Lower lobe of right lung (tissue), 2 donors: ENCODE results near the gene MZT1. TPM values are rescaled to one million over a fixed set of nuclear protein-coding genes. Genes with fewer than 3 reads are reported as not detected.

Source experiments
- ATAC-seq, 2 donors: fragments of 200-7000 bp; cut with Tn5 transposase; one replicate each; pipeline ENCODE4 v1.9.1; 2020 to 2022; ENCODE audit warnings: mild to moderate bottlenecking in 2 of 2, moderate library complexity in 2 of 2
- DNase-seq: peaks from one replicate; pipeline ENCODE4 v3.0.0-alpha.2; 2020
- H3K27ac ChIP-seq: fragments of 200-600 bp; one replicate; pipeline ENCODE4 v1.8.0; 2022
- H3K27me3 ChIP-seq: fragments of 200-600 bp; one replicate; pipeline ENCODE4 v1.8.0; 2022; ENCODE audit warnings: low read depth
- H3K36me3 ChIP-seq: fragments of 200-600 bp; one replicate; pipeline ENCODE4 v1.8.0; 2022; ENCODE audit warnings: mild to moderate bottlenecking
- H3K4me1 ChIP-seq: fragments of 200-600 bp; one replicate; pipeline ENCODE4 v1.8.0; 2022
- H3K4me3 ChIP-seq: fragments of 200-600 bp; one replicate; pipeline ENCODE4 v1.8.0; 2022; ENCODE audit warnings: mild to moderate bottlenecking
- H3K9me3 ChIP-seq: fragments of 200-600 bp; one replicate; pipeline ENCODE4 v1.8.0; 2022
- intact Hi-C: fragments of 100-400 bp; cut with DNase I; formaldehyde crosslinking; loops from one replicate; pipeline ENCODE4 v1.11.0; 2022
- long read RNA-seq: library from polyadenylated mRNA; unstranded; transcript quantifications from one replicate; pipeline ENCODE4 v2.0.0, GENCODE V29; 2021
- total RNA-seq: library from RNA; stranded (reverse); fragmentation: NEBNext Ultra II Directional; extraction: Animal tissue kit (Norgen Biotek cat#: 25700); gene quantifications from one replicate; pipeline ENCODE4 v1.2.1, GENCODE V29; 2021
- TF ChIP-seq, protein P1 (sequence below): fragments of 200-600 bp; IDR thresholded peaks from one replicate; pipeline ENCODE4 v1.8.0; 2022; ENCODE audit warnings: antibody characterized with exemption, mild to moderate bottlenecking
- donor health status: DM: no; HTN: yes; CAD: no; lungs with severe emphysema.

MZT1 gene
- 8.9 TPM for total RNA-seq
- long read RNA-seq, transcript MZT1-201 (3 exons, 2,299 nt) = major isoform, 19 of 21 reads
- long read RNA-seq, partial matches to known transcripts = 0 of 21 reads
- long read RNA-seq, other reads (novel, unspliced or antisense) = 2 of 21 reads

DNA sequence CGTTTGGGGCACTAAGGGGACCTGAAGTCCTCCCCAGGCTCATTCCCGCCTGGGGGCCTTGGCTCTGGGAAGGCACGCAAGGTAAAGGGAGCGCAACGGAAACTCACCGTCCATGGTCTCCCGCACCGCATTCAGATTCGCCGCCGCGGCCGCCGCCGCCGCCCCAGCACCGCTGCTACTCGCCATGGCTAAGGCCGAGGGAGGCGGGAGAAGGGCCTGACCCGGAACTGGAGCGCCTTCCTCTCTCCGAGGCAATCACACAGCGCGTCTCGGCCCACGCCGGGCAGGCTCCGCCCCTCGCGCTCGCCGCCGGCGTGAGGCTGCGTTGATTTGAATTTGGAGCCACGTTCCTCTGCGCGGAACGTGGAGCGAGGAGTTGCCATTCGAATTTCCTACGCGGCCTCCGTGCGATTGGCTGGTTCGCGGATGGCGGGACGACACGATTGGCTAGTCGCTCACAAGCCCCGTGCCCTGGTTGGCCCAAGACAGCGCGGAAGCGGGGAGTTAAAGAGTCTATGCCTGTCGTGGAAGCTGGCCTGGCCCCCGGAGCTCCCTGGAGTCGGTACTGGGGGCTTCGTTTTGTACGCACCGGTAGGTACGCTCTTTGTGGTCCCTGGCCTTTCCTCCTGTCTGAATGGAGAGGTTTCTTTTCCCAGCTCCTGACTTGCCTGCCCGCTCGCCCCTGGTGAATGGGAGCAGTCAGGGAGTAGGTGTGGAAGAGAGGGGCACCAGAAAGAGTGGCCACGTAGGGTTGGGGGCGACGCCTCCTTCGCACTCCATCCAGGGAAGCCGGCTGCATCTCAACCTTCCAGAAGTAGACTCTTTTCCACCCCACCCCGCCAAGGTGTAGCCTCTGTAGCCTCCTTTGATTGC is at the start of gene MZT1, which contains the start of gene BORA:
MZT1 (minus strand) TSS at position 213 of the 873 bp plus-strand sequence; CDS start at position 186, 27 bp downstream.
BORA (plus strand) TSS at position 507 of the 873 bp plus-strand sequence. CDS start 1,018 bp downstream, outside the sequence.
- ATAC-seq = peak; percentile 99 to 100
- H3K4me1 ChIP-seq = peaks cover 18% of the 10 kb centered on the region
- H3K27me3 ChIP-seq = no peaks in the 10 kb centered on the region
- H3K27ac ChIP-seq = peak within 1 kb of the TSS; percentile 84
- DNase-seq = peak; percentile 97
- H3K4me3 ChIP-seq = peak within 1 kb of the TSS; percentile 98
- intact Hi-C loops = no loop called here
- no peaks in the 10 kb centered on the region for H3K9me3 ChIP-seq
- TF ChIP-seq, protein P1, sequence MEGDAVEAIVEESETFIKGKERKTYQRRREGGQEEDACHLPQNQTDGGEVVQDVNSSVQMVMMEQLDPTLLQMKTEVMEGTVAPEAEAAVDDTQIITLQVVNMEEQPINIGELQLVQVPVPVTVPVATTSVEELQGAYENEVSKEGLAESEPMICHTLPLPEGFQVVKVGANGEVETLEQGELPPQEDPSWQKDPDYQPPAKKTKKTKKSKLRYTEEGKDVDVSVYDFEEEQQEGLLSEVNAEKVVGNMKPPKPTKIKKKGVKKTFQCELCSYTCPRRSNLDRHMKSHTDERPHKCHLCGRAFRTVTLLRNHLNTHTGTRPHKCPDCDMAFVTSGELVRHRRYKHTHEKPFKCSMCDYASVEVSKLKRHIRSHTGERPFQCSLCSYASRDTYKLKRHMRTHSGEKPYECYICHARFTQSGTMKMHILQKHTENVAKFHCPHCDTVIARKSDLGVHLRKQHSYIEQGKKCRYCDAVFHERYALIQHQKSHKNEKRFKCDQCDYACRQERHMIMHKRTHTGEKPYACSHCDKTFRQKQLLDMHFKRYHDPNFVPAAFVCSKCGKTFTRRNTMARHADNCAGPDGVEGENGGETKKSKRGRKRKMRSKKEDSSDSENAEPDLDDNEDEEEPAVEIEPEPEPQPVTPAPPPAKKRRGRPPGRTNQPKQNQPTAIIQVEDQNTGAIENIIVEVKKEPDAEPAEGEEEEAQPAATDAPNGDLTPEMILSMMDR = no peak
- H3K36me3 ChIP-seq = no peaks in the 10 kb centered on the region

DNA sequence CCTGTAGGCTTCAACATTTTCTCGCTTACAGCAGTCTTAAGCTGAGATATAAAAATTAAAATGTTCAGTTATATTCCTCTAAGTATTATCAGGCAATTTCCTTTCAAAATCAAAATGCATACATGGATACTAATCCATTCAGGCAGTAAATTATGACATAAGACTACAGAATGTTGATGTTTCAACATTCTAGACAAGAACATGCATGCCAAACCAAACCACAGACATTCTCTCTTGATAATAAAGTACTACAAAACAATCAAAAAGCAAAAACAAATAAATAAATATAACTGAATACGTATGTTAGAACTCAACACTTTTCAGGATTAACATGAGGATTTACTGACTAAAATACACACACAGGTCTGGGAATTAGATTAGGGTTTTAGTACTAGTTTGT is 46.6 kb upstream of the MZT1 start:
- ATAC-seq (no peak), DNase-seq (no peak)
- TF ChIP-seq, protein P1 = no peak
- H3K4me1 ChIP-seq = peaks cover 4% of the 10 kb centered on the region
- H3K27ac ChIP-seq = no peak overlapping the region
- intact Hi-C loops = no loop called here
- peaks cover 95% of the 10 kb centered on the region for H3K36me3 ChIP-seq
- H3K9me3 ChIP-seq = no peaks in the 10 kb centered on the region
- no peaks in the 10 kb centered on the region for H3K27me3 ChIP-seq
- no peak overlapping the region for H3K4me3 ChIP-seq

GRCh38 chr13:72763411-72763810 is 36.0 kb upstream of the MZT1 start:
- H3K27me3 ChIP-seq = no peaks in the 10 kb centered on the region
- H3K4me1 ChIP-seq = no peaks in the 10 kb centered on the region
- H3K27ac ChIP-seq = no peak overlapping the region
- peaks cover 100% of the 10 kb centered on the region for H3K36me3 ChIP-seq
- intact Hi-C loops = no loop called here
- ATAC-seq (no peak), DNase-seq (no peak)
- no peaks in the 10 kb centered on the region for H3K9me3 ChIP-seq
- TF ChIP-seq, protein P1 = no peak
- H3K4me3 ChIP-seq = no peak overlapping the region

DNA sequence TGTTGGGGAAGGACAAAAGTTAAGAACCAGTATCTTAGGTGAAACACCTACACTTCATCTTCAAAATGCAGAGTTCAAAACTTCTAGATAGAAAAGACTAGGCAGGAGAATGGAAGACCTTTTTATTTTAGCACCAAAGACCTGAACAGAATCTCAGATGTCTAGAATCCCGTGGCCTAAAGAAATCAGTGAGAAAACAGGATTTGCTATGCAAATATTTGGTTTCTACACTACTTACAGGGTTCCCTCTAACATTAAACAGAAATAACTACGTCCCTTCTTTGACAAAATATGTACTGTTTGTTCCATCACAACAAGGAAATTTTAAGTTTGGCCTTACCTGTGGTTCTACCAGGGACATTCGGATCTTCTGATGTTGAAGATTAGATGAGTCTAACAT is 32.8 kb upstream of the MZT1 start:
- Histone ChIP-seq H3K36me3 (peaks cover 100% of the 10 kb centered on the region), H3K4me1 (no peaks in the 10 kb centered on the region), H3K27ac (no peak overlapping the region), H3K9me3 (no peaks in the 10 kb centered on the region), H3K4me3 (no peak overlapping the region), H3K27me3 (no peaks in the 10 kb centered on the region)
- no peak for DNase-seq
- intact Hi-C loops = no loop called here
- no peak for ATAC-seq
- TF ChIP-seq, protein P1 = no peak

- no peak for DNase-seq
- ATAC-seq = no peak
These were observed 30.5 kb upstream of the MZT1 start for GRCh38 chr13:72757792-72758535.

More at GRCh38 chr13:72757792-72758535, 30.5 kb upstream of the MZT1 start:
- Histone ChIP-seq H3K36me3 (peaks cover 94% of the 10 kb centered on the region), H3K9me3 (no peaks in the 10 kb centered on the region), H3K4me3 (no peak overlapping the region), H3K27me3 (no peaks in the 10 kb centered on the region), H3K4me1 (no peaks in the 10 kb centered on the region), H3K27ac (no peak overlapping the region)
- intact Hi-C loops = no loop called here
- TF ChIP-seq, protein P1 = no peak
